Endodermal cell (in vitro differentiated cells): Measurements from ENCODE around the gene TEX51. TPM values are rescaled to one million over a fixed set of nuclear protein-coding genes. Genes with fewer than 3 reads are reported as not detected.

ENCODE experiments used
- DNase-seq: peaks from one replicate; pipeline ENCODE4 v3.0.0-alpha.2; 2017
- H3K27ac ChIP-seq: 2 replicates; pipeline ENCODE4 v1.5.1; 2013; ENCODE audit warnings: mild to moderate bottlenecking, low read depth, low read length, moderate library complexity
- H3K27me3 ChIP-seq: 2 replicates; pipeline ENCODE4 v1.6.1; 2013; ENCODE audit warnings: mild to moderate bottlenecking, low read length, moderate library complexity; ENCODE audit not compliant: insufficient read depth, control insufficient read depth, poor library complexity, severe bottlenecking
- H3K36me3 ChIP-seq: 2 replicates; pipeline ENCODE4 v1.7.0; 2013; ENCODE audit warnings: mild to moderate bottlenecking, low read length, moderate library complexity; ENCODE audit not compliant: control insufficient read depth, insufficient read depth
- H3K4me1 ChIP-seq: one replicate; pipeline ENCODE4 v1.7.0; 2013; ENCODE audit warnings: low read length; ENCODE audit not compliant: control insufficient read depth, insufficient read depth
- H3K4me3 ChIP-seq: 2 replicates; pipeline ENCODE4 v1.5.1; 2013; ENCODE audit warnings: mild to moderate bottlenecking, low read length, moderate library complexity
- H3K9ac ChIP-seq: 2 replicates; pipeline ENCODE4 v1.6.1; 2013; ENCODE audit warnings: mild to moderate bottlenecking, low read length, moderate library complexity; ENCODE audit not compliant: poor library complexity, severe bottlenecking; ENCODE audit errors: extremely low read depth
- H3K9me3 ChIP-seq: 2 replicates; pipeline ENCODE4 v1.6.1; 2013; ENCODE audit warnings: mild to moderate bottlenecking, low read length, moderate library complexity; ENCODE audit not compliant: control insufficient read depth
- H3K27ac Mint-ChIP-seq: 2 replicates; pipeline ENCODE4 v1.8.0; 2020; ENCODE audit warnings: mixed read lengths
- H3K27me3 Mint-ChIP-seq: 2 replicates; pipeline ENCODE4 v1.8.0; 2021; ENCODE audit warnings: mild to moderate bottlenecking, mixed read lengths; ENCODE audit not compliant: insufficient read depth
- H3K36me3 Mint-ChIP-seq: 2 replicates; pipeline ENCODE4 v1.8.0; 2020; ENCODE audit warnings: low read depth, mixed read lengths
- H3K4me1 Mint-ChIP-seq: 2 replicates; pipeline ENCODE4 v1.8.0; 2020; ENCODE audit warnings: mixed read lengths
- H3K4me3 Mint-ChIP-seq: 2 replicates; pipeline ENCODE4 v1.8.0; 2020; ENCODE audit warnings: mild to moderate bottlenecking, moderate library complexity, mixed read lengths
- H3K9me3 Mint-ChIP-seq: 2 replicates; pipeline ENCODE4 v1.8.0; 2020; ENCODE audit warnings: mild to moderate bottlenecking, mixed read lengths
- CTCF ChIP-seq: fragments of 200-600 bp; sonication (generic); conservative IDR thresholded peaks from 2 replicates; pipeline ENCODE4 v1.5.0; 2021; ENCODE audit warnings: antibody characterized with exemption, mild to moderate bottlenecking
- WGBS, 2 experiments: methylation state at CpG; one replicate each; pipeline versions ENCODE4 v1.1.5 to v1.1.7; 2013; ENCODE audit warnings: missing lambda C conversion rate in 2 of 2, mixed read lengths in 1 of 2; ENCODE audit not compliant: insufficient coverage in 1 of 2, insufficient read length in 1 of 2; 5-methylcytosine and 5-hydroxymethylcytosine counted together
- total RNA-seq, 2 donors: library from RNA; stranded (reverse); fragmentation: NEBNext Ultra II Directional in 1 of 2; extraction: Animal tissue kit (Norgen Biotek cat#: 25700) in 1 of 2; gene quantifications; 2 replicates in 1 of 2; 3 replicates in 1 of 2; pipeline ENCODE4 v1.2.1, GENCODE V29; 2021

TEX51 gene
- total RNA-seq, 2 donors from 2014 or later = not detected

- H3K27ac ChIP-seq = no peak overlapping the region
- no peak for TF ChIP-seq CTCF
- H3K9ac ChIP-seq = no peak overlapping the region
- no peak overlapping the region for H3K4me3 Mint-ChIP-seq
- H3K4me3 ChIP-seq = no peak overlapping the region
- H3K9me3 ChIP-seq = no peaks in the 10 kb centered on the region
- peaks cover 17% of the 10 kb centered on the region for H3K27me3 Mint-ChIP-seq
- H3K4me1 Mint-ChIP-seq = peaks cover 7% of the 10 kb centered on the region
- H3K27me3 ChIP-seq = no peaks in the 10 kb centered on the region
- H3K4me1 ChIP-seq = peaks cover 3% of the 10 kb centered on the region
- WGBS, 2 experiments = 93 to 95% methylated on average over 4 to 6 of the region's 6 CpGs
- no peak overlapping the region for H3K27ac Mint-ChIP-seq
- H3K36me3 ChIP-seq = no peaks in the 10 kb centered on the region
- DNase-seq = peak; percentile 20
- H3K36me3 Mint-ChIP-seq = no peaks in the 10 kb centered on the region
- H3K9me3 Mint-ChIP-seq = no peaks in the 10 kb centered on the region
Measured at GRCh38 chr2:126883666-126884040, 15.0 kb upstream of the TEX51 start.

GRCh38 chr2:126884861-126885750, 13.6 kb upstream of the TEX51 start:
- no peaks in the 10 kb centered on the region for H3K9me3 Mint-ChIP-seq
- peaks cover 7% of the 10 kb centered on the region for H3K4me1 Mint-ChIP-seq
- peak; percentile 30 for DNase-seq
- Histone ChIP-seq H3K36me3 (no peaks in the 10 kb centered on the region), H3K27ac (no peak overlapping the region), H3K27me3 (no peaks in the 10 kb centered on the region), H3K9ac (no peak overlapping the region), H3K4me3 (no peak overlapping the region), H3K9me3 (no peaks in the 10 kb centered on the region), H3K4me1 (peaks cover 3% of the 10 kb centered on the region)
- H3K27ac Mint-ChIP-seq = no peak overlapping the region
- H3K4me3 Mint-ChIP-seq = no peak overlapping the region
- TF ChIP-seq CTCF = no peak
- no peaks in the 10 kb centered on the region for H3K36me3 Mint-ChIP-seq
- 93 to 94% methylated on average over 14 to 21 of the region's 21 CpGs for WGBS, 2 experiments
- peaks cover 17% of the 10 kb centered on the region for H3K27me3 Mint-ChIP-seq

- no peaks in the 10 kb centered on the region for H3K27me3 ChIP-seq
- no peak overlapping the region for H3K9ac ChIP-seq
- Mint-ChIP-seq H3K9me3 (no peaks in the 10 kb centered on the region), H3K27ac (no peak overlapping the region), H3K4me3 (peak overlapping the region; percentile 52), H3K36me3 (no peaks in the 10 kb centered on the region), H3K4me1 (peaks cover 7% of the 10 kb centered on the region), H3K27me3 (peaks cover 17% of the 10 kb centered on the region)
- no peaks in the 10 kb centered on the region for H3K36me3 ChIP-seq
- H3K9me3 ChIP-seq = no peaks in the 10 kb centered on the region
- H3K4me3 ChIP-seq = no peak overlapping the region
- DNase-seq = peak; percentile 66
- H3K27ac ChIP-seq = no peak overlapping the region
- no peak for TF ChIP-seq CTCF
- WGBS, 2 experiments = 87 to 92% methylated on average over 11 to 18 of the region's 18 CpGs
- peaks cover 3% of the 10 kb centered on the region for H3K4me1 ChIP-seq
Measured at GRCh38 chr2:126885751-126886210, 12.9 kb upstream of the TEX51 start.
